Lower leg skin (tissue), 4 donors: Measurements from ENCODE around the gene FOXP1. TPM values are rescaled to one million over a fixed set of nuclear protein-coding genes. Genes with fewer than 3 reads are reported as not detected.

ENCODE experiments used
- DNase-seq, 2 donors: peaks; one replicate each; pipeline ENCODE4 v3.0.0-alpha.2; 2019; ENCODE audit warnings: low spot score in 2 of 2
- H3K4me3 ChIP-seq: fragments of 200-600 bp; sonication (generic); 2 replicates; pipeline ENCODE4 v1.5.1; 2017; ENCODE audit warnings: mild to moderate bottlenecking, low read depth; ENCODE audit not compliant: poor library complexity, severe bottlenecking
- CTCF ChIP-seq, 3 donors: fragments of 450-650 bp; IDR thresholded peaks; one replicate each; pipeline ENCODE4 v1.5.1; 2016; ENCODE audit warnings: antibody characterized with exemption in 3 of 3, mild to moderate bottlenecking in 3 of 3, moderate library complexity in 2 of 3
- POLR2A ChIP-seq, 2 donors: fragments of 450-650 bp; IDR thresholded peaks; one replicate each; pipeline ENCODE4 v1.6.1; 2016 to 2017; ENCODE audit warnings: antibody characterized with exemption in 2 of 2, mild to moderate bottlenecking in 1 of 2, moderate library complexity in 1 of 2
- WGBS, 2 donors: methylation state at CpG; one replicate each; pipeline ENCODE4 v1.1.5; 2018; 5-methylcytosine and 5-hydroxymethylcytosine counted together
- intact Hi-C: fragments of 100-400 bp; cut with DNase I; formaldehyde crosslinking; loops from one replicate; pipeline ENCODE4 v1.15.0; 2023; ENCODE audit warnings: low total_unique reads
- total RNA-seq, 4 donors: library from RNA; depleted of rRNA; stranded (reverse); fragments of >200 nt; gene quantifications; one replicate each; pipeline ENCODE4 v1.1.0, GENCODE V29; 2016

FOXP1 gene
- total RNA-seq, 4 donors from 2014 or later, result 46.6 to 66.6 (median 55.2) TPM

DNA sequence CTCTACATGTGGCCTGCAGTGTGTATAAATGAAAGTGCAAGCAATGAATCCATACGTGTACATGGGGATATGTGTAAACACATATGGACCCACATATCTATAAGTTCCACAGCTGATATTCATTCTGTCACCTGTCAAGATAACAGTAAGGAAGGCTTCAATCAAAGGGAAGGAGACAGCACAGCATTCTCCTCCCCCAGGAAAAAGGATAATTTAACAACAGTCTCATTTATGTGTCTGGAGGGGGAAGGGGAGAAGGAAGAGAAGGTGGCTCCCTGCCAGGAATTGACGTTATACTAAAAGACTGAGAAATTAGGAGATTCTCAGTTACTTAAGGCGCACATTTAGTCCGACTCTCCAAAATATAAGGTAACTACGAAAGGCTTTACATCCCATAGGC, 345.9 kb downstream of the FOXP1 start:
- intact Hi-C loops, result no loop called here
- DNase-seq, result no peak
- no peak overlapping the region for H3K4me3 ChIP-seq
- WGBS, 2 donors, result 83 to 87% methylated on average over 5 of the region's 5 CpGs
- TF ChIP-seq POLR2A (IDR thresholded peaks at IDR 0.05) (no peak), CTCF (IDR thresholded peaks at IDR 0.05) (no peak)

GRCh38 chr3:71235846-71236245, 347.7 kb downstream of the FOXP1 start:
- intact Hi-C loops, result no loop called here
- no peak for TF ChIP-seq CTCF (IDR thresholded peaks at IDR 0.05)
- TF ChIP-seq POLR2A (IDR thresholded peaks at IDR 0.05), result no peak
- H3K4me3 ChIP-seq, result no peak overlapping the region
- DNase-seq, result no peak
- WGBS, 2 donors, result 98 to 99% methylated on average over 3 of the region's 3 CpGs

DNA sequence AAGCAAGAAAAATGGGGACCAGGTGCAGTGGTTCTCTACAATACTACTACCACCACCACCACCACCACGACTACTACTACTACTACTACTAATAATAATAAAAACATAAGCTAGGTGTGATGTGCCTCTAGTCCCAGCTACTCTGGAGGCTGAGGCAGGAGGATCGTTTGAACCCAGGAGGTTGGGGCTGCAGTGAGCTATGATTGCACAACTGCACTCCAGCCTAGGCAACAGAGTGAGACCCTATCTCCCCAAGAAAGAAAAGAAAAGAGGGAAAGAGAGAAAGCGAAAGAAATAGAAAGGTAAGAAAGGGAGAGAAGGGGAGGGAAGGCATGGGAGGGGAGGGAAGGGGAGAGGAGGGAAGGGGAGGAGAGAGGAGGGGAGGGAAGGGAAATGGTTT, 350.6 kb downstream of the FOXP1 start:
- H3K4me3 ChIP-seq, result no peak overlapping the region
- TF ChIP-seq CTCF (IDR thresholded peaks at IDR 0.05) (no peak), POLR2A (IDR thresholded peaks at IDR 0.05) (no peak)
- intact Hi-C loops, result no loop called here
- DNase-seq, result no peak
- WGBS, 2 donors, result 89 to 91% methylated on average over 3 of the region's 3 CpGs

DNA sequence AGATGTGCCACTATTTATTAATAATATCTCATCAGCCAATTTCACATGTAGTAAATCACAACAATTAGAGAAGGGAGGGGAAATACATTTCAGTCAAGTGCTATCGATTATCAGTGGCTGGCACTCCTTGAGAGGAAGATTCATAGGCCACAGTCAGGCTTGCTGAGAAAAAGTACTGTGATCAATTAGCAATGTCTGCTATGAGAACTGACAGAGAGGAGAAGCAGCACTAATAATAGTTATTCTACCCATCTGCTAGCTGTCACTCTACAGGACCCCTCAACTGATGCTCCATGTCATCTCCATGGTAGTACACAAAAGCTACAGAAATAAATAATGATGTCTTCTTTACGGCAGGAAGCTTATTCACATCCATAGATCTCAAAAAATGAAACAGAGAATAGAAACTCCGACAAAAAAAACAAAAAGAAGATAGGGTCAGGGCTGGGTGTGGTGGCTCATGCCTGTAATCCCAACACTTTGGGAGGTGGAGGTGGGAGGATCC, 351.3 kb downstream of the FOXP1 start:
- no peak for DNase-seq
- intact Hi-C loops, result no loop called here
- no peak for TF ChIP-seq CTCF (IDR thresholded peaks at IDR 0.05)
- WGBS, 2 donors, result 60 to 86% methylated on average over 3 of the region's 3 CpGs
- no peak overlapping the region for H3K4me3 ChIP-seq

DNA sequence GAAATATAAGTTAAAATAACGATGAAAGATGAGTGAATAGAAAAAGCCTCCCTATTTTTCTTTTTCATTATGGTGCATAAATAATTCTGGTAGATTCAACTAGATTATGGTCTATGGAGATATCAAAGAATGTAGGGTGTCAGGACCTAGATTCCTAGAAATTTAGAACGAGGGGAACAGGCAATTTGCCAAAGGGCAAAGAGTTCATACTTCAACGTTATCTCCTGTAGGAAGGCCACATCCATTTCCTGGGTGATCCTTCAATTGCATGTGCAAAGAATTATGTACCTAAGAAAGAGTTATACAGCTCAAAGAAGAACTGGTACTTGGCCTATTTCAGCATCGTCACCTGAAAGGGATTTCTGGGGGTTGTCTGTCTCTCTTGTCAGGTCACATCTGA, 351.8 kb downstream of the FOXP1 start:
- TF ChIP-seq CTCF (IDR thresholded peaks at IDR 0.05) (no peak), POLR2A (IDR thresholded peaks at IDR 0.05) (no peak)
- no peak overlapping the region for H3K4me3 ChIP-seq
- DNase-seq, result no peak
- WGBS, 2 donors, result 72% methylated on average over 4 of the region's 4 CpGs
- intact Hi-C loops, result no loop called here

DNA sequence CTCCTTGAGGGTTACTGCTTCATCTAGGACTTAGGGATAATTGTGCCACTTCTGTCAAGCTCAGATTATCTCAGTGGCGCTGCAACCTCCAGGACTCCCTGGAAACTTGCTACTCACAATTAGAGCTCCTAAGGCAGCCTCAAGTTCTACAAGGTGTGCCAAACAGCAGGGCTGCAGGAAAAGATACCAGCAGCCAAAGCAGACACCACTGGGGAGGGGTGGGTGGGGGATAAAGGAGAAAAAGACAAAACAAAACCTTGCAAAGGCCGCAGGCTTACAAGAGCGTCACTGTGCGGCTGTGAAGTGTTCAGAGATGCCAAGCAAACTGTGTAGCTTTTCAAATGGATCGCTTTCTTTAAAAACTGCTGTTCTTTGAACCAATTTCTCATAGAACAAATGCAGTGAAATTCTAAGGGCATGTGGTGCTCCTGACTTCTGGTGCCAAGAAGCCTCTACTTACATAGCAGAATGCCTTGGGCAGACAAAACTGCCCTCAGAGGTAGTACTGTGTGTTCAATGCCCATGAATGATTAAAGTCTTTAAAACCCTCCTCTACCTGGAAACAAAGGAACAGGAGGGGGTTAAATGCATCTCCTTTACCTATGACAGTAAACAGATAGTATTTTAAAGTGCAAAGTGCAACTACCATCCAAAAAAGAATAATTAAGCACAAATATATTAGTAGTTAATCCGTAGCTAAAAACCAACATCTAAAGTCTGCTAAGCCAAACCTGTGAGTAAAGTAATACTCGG, 353.4 kb downstream of the FOXP1 start:
- H3K4me3 ChIP-seq, result no peak overlapping the region
- DNase-seq, result no peak
- 91 to 92% methylated on average over 7 of the region's 7 CpGs for WGBS, 2 donors
- TF ChIP-seq POLR2A (IDR thresholded peaks at IDR 0.05), result no peak
- no peak for TF ChIP-seq CTCF (IDR thresholded peaks at IDR 0.05)
- intact Hi-C loops, result no loop called here
